Karpas-422 (cell line): ENCODE results near the gene HLA-A. TPM values are rescaled to one million over a fixed set of nuclear protein-coding genes. Genes with fewer than 3 reads are reported as not detected.
"Not testable (repeated sequence)": the region's sequence is repeated elsewhere in the genome, so short reads cannot be mapped to it uniquely, and the experiment has no call there.

Source experiments
- DNase-seq: peaks from one replicate; pipeline ENCODE4 v3.0.0-alpha.2; 2015
- H2AFZ ChIP-seq: fragments of 200-600 bp; sonication (generic); 2 replicates; pipeline ENCODE4 v1.6.1; 2014; ENCODE audit warnings: antibody characterized with exemption, low read length, mixed read lengths
- H3K27ac ChIP-seq: fragments of 200-600 bp; sonication (generic); 2 replicates; pipeline ENCODE4 v1.5.1; 2014; ENCODE audit warnings: mild to moderate bottlenecking, low read length, moderate library complexity
- H3K27me3 ChIP-seq: fragments of 200-600 bp; sonication (generic); 2 replicates; pipeline ENCODE4 v1.6.1; 2014; ENCODE audit warnings: low read length, mixed read lengths
- H3K36me3 ChIP-seq: fragments of 200-600 bp; sonication (generic); 2 replicates; pipeline ENCODE4 v1.6.1; 2014; ENCODE audit warnings: low read length, mixed read lengths; ENCODE audit not compliant: insufficient read depth
- H3K4me1 ChIP-seq: fragments of 200-600 bp; sonication (generic); 2 replicates; pipeline ENCODE4 v1.6.1; 2014; ENCODE audit warnings: mild to moderate bottlenecking, low read length, mixed read lengths
- H3K4me2 ChIP-seq: fragments of 200-600 bp; sonication (generic); 2 replicates; pipeline ENCODE4 v1.6.1; 2014; ENCODE audit warnings: low read length, low read depth, mild to moderate bottlenecking; ENCODE audit not compliant: poor library complexity, severe bottlenecking
- H3K4me3 ChIP-seq: fragments of 200-600 bp; sonication (generic); 2 replicates; pipeline ENCODE4 v1.5.1; 2014; ENCODE audit warnings: mild to moderate bottlenecking, antibody characterized with exemption, low read length, mixed read lengths
- H3K79me2 ChIP-seq: fragments of 200-600 bp; sonication (generic); 2 replicates; pipeline ENCODE4 v1.6.1; 2014; ENCODE audit warnings: mild to moderate bottlenecking, low read length, mixed read lengths
- H3K9ac ChIP-seq: fragments of 200-600 bp; sonication (generic); 2 replicates; pipeline ENCODE4 v1.6.0; 2014; ENCODE audit warnings: low read length
- H3K9me2 ChIP-seq: fragments of 200-600 bp; sonication (generic), shearing (Covaris generic); replicated peaks from 2 replicates; pipeline ENCODE4 v1.6.0; 2014; ENCODE audit warnings: mild to moderate bottlenecking, low read length, moderate library complexity; ENCODE audit not compliant: insufficient read depth
- H3K9me3 ChIP-seq: fragments of 300-700, 200-600 bp; sonication (generic); 2 replicates; pipeline ENCODE4 v1.6.1; 2014; ENCODE audit warnings: low read length, mixed read lengths
- H4K20me1 ChIP-seq: fragments of 200-600 bp; sonication (generic); 2 replicates; pipeline ENCODE4 v1.6.1; 2014; ENCODE audit warnings: mild to moderate bottlenecking, antibody characterized with exemption, low read length, low read depth; ENCODE audit not compliant: insufficient read depth
- total RNA-seq: library from RNA; depleted of rRNA; stranded (reverse); fragments of >200 nt; shearing (Covaris generic); gene quantifications from 2 replicates; pipeline ENCODE4 v1.2.3, GENCODE V29; 2014; ENCODE audit warnings: low replicate concordance

Gene HLA-A
- total RNA-seq, 1 experiment from 2014 or later: 739 TPM

GRCh38 chr6:29959467-29959866 lies 17.1 kb downstream of the HLA-A start:
- peaks cover 19% of the 10 kb centered on the region for H3K4me1 ChIP-seq
- H3K27ac ChIP-seq: no peak overlapping the region
- no peak overlapping the region for H2AFZ ChIP-seq
- H3K4me3 ChIP-seq: no peak overlapping the region
- no peak for DNase-seq
- no peaks in the 10 kb centered on the region for H4K20me1 ChIP-seq
- H3K27me3 ChIP-seq: no peaks in the 10 kb centered on the region
- peak overlapping the region; percentile 46 for H3K4me2 ChIP-seq
- H3K36me3 ChIP-seq: no peaks in the 10 kb centered on the region
- no peaks in the 10 kb centered on the region for H3K79me2 ChIP-seq
- H3K9me3 ChIP-seq: no peaks in the 10 kb centered on the region
- no peak overlapping the region for H3K9ac ChIP-seq
- H3K9me2 ChIP-seq: no peaks in the 10 kb centered on the region

- Histone ChIP-seq H3K9me2 (no peaks in the 10 kb centered on the region), H3K4me1 (peaks cover 42% of the 10 kb centered on the region), H4K20me1 (no peaks in the 10 kb centered on the region), H3K4me3 (no peak overlapping the region), H3K79me2 (no peaks in the 10 kb centered on the region), H3K9ac (no peak overlapping the region), H3K9me3 (no peaks in the 10 kb centered on the region), H3K36me3 (no peaks in the 10 kb centered on the region), H3K27ac (no peak overlapping the region), H3K4me2 (no peak overlapping the region), H3K27me3 (no peaks in the 10 kb centered on the region), H2AFZ (no peak overlapping the region)
- no peak for DNase-seq
Observed at GRCh38 chr6:29961966-29962365, 19.6 kb downstream of the HLA-A start.

- not testable (repeated sequence) for H3K79me2 ChIP-seq, H3K9me3 ChIP-seq, H3K9ac ChIP-seq, H3K36me3 ChIP-seq, H3K27ac ChIP-seq, H3K27me3 ChIP-seq, H3K9me2 ChIP-seq, H4K20me1 ChIP-seq, H3K4me3 ChIP-seq, H3K4me2 ChIP-seq, H2AFZ ChIP-seq, DNase-seq
- H3K4me1 ChIP-seq: peaks cover 45% of the 10 kb centered on the region
Observed at GRCh38 chr6:29963697-29964096, 21.4 kb downstream of the HLA-A start.

- Histone ChIP-seq H3K4me1 (peaks cover 37% of the 10 kb centered on the region), H3K79me2 (no peaks in the 10 kb centered on the region), H3K27ac (peak overlapping the region; percentile 98), H3K9ac (peak overlapping the region; percentile 83), H3K4me2 (peak overlapping the region; percentile 85), H4K20me1 (no peaks in the 10 kb centered on the region), H3K4me3 (peak overlapping the region; percentile 71), H3K9me2 (no peaks in the 10 kb centered on the region), H3K27me3 (no peaks in the 10 kb centered on the region), H3K9me3 (no peaks in the 10 kb centered on the region), H3K36me3 (no peaks in the 10 kb centered on the region), H2AFZ (no peak overlapping the region; the same call in 1 of the 2 replicates)
- no peak for DNase-seq
Observed at GRCh38 chr6:29964518-29964886, 22.2 kb downstream of the HLA-A start.

- Histone ChIP-seq H3K4me2 (peak overlapping the region; percentile 85), H3K27me3 (no peaks in the 10 kb centered on the region), H3K9me3 (no peaks in the 10 kb centered on the region), H3K9ac (peak overlapping the region; percentile 83), H4K20me1 (no peaks in the 10 kb centered on the region), H3K36me3 (no peaks in the 10 kb centered on the region), H3K27ac (peak overlapping the region; percentile 98), H3K79me2 (no peaks in the 10 kb centered on the region), H3K4me1 (peaks cover 32% of the 10 kb centered on the region), H3K9me2 (no peaks in the 10 kb centered on the region), H3K4me3 (peak overlapping the region; percentile 71), H2AFZ (peak overlapping the region; percentile 55)
- peak; percentile 96 for DNase-seq
Observed at GRCh38 chr6:29964887-29965562, 22.7 kb downstream of the HLA-A start.

- DNase-seq: peak; percentile 63
- no peaks in the 10 kb centered on the region for H3K9me2 ChIP-seq
- H3K27me3 ChIP-seq: no peaks in the 10 kb centered on the region
- H3K4me3 ChIP-seq: peak overlapping the region; percentile 71
- H3K27ac ChIP-seq: peak overlapping the region; percentile 98
- H3K79me2 ChIP-seq: no peaks in the 10 kb centered on the region
- peaks cover 30% of the 10 kb centered on the region for H3K4me1 ChIP-seq
- H2AFZ ChIP-seq: no peak overlapping the region; the same call in 1 of the 2 replicates
- H3K9ac ChIP-seq: peak overlapping the region; percentile 83
- H3K4me2 ChIP-seq: peak overlapping the region; percentile 85
- H4K20me1 ChIP-seq: no peaks in the 10 kb centered on the region
- no peaks in the 10 kb centered on the region for H3K9me3 ChIP-seq
- H3K36me3 ChIP-seq: no peaks in the 10 kb centered on the region
Observed at GRCh38 chr6:29965563-29965872, 23.2 kb downstream of the HLA-A start.

- Histone ChIP-seq H3K4me2 (peak overlapping the region; percentile 85), H2AFZ (0 out of 2 replicates have a peak overlapping the region, but pooled peaks have one; percentile 5), H3K36me3 (no peaks in the 10 kb centered on the region), H3K27me3 (no peaks in the 10 kb centered on the region), H3K27ac (peak overlapping the region; percentile 98), H3K4me1 (peaks cover 30% of the 10 kb centered on the region), H3K4me3 (peak overlapping the region; percentile 71), H3K79me2 (no peaks in the 10 kb centered on the region), H3K9me3 (no peaks in the 10 kb centered on the region), H3K9ac (peak overlapping the region; percentile 83), H4K20me1 (no peaks in the 10 kb centered on the region), H3K9me2 (no peaks in the 10 kb centered on the region)
- DNase-seq: peak; percentile 90
Observed at GRCh38 chr6:29965873-29966601, 23.7 kb downstream of the HLA-A start.

- DNase-seq: peak; percentile 67
- Histone ChIP-seq H3K4me1 (peaks cover 30% of the 10 kb centered on the region), H3K9me3 (no peaks in the 10 kb centered on the region), H3K9me2 (no peaks in the 10 kb centered on the region), H3K27me3 (no peaks in the 10 kb centered on the region), H3K4me2 (no peak overlapping the region), H3K36me3 (no peaks in the 10 kb centered on the region), H4K20me1 (no peaks in the 10 kb centered on the region), H3K4me3 (no peak overlapping the region), H3K79me2 (no peaks in the 10 kb centered on the region), H3K9ac (no peak overlapping the region), H3K27ac (no peak overlapping the region), H2AFZ (no peak overlapping the region)
Observed at GRCh38 chr6:29967379-29968010, 25.2 kb downstream of the HLA-A start.
